Suprapubic skin (tissue), 4 donors: ENCODE measurements around the gene ZFP2.

Experiments used
- POLR2A ChIP-seq, 2 donors: fragments of 450-650 bp; IDR thresholded peaks; one replicate each; pipeline ENCODE4 v1.6.1; 2017; ENCODE audit warnings: antibody characterized with exemption in 2 of 2, mild to moderate bottlenecking in 2 of 2, moderate library complexity in 2 of 2
- POLR2AphosphoS5 ChIP-seq, 3 donors: sonication (generic); formaldehyde crosslinking; IDR thresholded peaks; one replicate each; pipeline ENCODE4 v1.6.1; 2017; ENCODE audit warnings: antibody characterized with exemption in 3 of 3
- TF ChIP-seq, protein P1 (sequence below), 2 donors: fragments of 200-600 bp in 1 of 2; fragments of 450-650 bp in 1 of 2; sonication (generic) in 1 of 2; IDR thresholded peaks; one replicate each; pipeline ENCODE4 v1.5.1; 2016 to 2019; ENCODE audit warnings: antibody characterized with exemption in 2 of 2, mild to moderate bottlenecking in 1 of 2, moderate library complexity in 1 of 2

DNA sequence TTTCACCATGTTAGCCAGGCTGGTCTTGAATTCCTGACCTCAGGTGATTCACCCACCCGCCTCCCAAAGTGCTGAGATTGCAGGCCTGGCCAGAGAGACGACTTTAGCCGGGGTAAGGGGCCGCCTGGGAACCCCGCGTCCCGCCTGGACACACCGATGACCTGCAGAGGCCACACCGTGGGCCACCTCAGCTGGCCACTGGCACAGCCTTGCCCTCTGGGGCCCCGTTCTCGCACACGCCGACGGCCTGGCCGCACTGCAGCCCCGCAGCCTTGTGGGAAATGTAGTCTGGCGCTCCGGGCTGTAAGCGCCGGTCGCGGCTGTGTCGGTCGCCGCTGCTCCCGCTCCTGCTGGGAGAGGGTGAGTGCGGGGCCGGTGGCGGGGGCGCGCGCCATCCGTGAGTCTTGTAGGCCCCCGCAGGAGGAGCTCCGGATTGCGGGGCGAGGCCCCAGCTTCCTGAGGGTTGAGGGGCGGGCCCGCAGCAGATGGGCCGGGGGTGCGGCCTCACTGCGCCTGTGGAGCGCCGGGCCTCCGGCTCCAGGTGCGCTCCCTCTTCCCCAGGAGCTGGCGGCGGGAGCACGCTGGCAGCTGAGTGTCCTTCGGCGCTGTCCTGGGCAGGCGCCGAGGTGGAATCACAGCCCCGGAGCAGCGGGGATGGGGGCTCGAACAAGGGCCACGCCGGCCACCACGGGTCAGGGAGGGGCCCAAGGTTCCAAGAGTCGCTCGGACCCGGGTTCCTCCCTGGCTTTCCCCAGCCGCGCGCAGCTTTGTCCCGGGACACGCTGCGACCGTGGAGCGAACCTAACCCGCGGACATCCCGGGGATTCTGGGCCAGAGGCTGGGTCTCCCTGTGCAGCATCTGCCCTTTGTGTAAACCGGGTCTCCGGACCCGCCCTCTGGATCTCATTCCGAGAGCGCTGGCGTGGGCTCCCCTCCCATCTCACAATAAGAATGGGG, at the start of gene ZFP2:
- TF ChIP-seq POLR2A (IDR thresholded peaks at IDR 0.05) (no peak), POLR2AphosphoS5 (IDR thresholded peaks at IDR 0.05) (no peak)
- TF ChIP-seq, protein P1, sequence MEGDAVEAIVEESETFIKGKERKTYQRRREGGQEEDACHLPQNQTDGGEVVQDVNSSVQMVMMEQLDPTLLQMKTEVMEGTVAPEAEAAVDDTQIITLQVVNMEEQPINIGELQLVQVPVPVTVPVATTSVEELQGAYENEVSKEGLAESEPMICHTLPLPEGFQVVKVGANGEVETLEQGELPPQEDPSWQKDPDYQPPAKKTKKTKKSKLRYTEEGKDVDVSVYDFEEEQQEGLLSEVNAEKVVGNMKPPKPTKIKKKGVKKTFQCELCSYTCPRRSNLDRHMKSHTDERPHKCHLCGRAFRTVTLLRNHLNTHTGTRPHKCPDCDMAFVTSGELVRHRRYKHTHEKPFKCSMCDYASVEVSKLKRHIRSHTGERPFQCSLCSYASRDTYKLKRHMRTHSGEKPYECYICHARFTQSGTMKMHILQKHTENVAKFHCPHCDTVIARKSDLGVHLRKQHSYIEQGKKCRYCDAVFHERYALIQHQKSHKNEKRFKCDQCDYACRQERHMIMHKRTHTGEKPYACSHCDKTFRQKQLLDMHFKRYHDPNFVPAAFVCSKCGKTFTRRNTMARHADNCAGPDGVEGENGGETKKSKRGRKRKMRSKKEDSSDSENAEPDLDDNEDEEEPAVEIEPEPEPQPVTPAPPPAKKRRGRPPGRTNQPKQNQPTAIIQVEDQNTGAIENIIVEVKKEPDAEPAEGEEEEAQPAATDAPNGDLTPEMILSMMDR (IDR thresholded peaks at IDR 0.05): no peak
